Renal cortex interstitium (tissue), 11 donors: ENCODE results near the gene GLYR1. TPM values are rescaled to one million over a fixed set of nuclear protein-coding genes. Genes with fewer than 3 reads are reported as not detected.
"Not testable (repeated sequence)": the region's sequence is repeated elsewhere in the genome, so short reads cannot be mapped to it uniquely, and the experiment has no call there.

Source experiments
- DNase-seq, 11 donors: peaks; one replicate each; pipeline ENCODE4 v3.0.0-alpha.2; 2013; ENCODE audit warnings: low read depth in 9 of 11, low spot score in 4 of 11; ENCODE audit errors: extremely low read depth in 1 of 11
- polyA plus RNA-seq, 3 donors: library from polyadenylated mRNA; unstranded; fragments of 120-200 nt; gene quantifications; one replicate each; pipeline ENCODE4 v1.2.1, GENCODE V29; 2013; ENCODE audit not compliant: insufficient read length in 3 of 3

The GLYR1 gene
- polyA plus RNA-seq, 3 donors: 79.8 to 134 (median 127) TPM

- no peak for DNase-seq
Measured at GRCh38 chr16:4800290-4801041, 46.6 kb downstream of the GLYR1 start.

GRCh38 chr16:4799171-4799855 is 47.8 kb downstream of the GLYR1 start:
- DNase-seq: no peak

- no peak for DNase-seq
Measured at GRCh38 chr16:4798456-4798855, 48.6 kb downstream of the GLYR1 start.

- DNase-seq: no peak
Measured at GRCh38 chr16:4797805-4798252, 49.3 kb downstream of the GLYR1 start.

- no peak for DNase-seq
Measured at GRCh38 chr16:4796982-4797804, 49.9 kb downstream of the GLYR1 start.

- DNase-seq: no peak
Measured at GRCh38 chr16:4795828-4796572, 51.1 kb downstream of the GLYR1 start.

GRCh38 chr16:4795181-4795827 is 51.8 kb downstream of the GLYR1 start, which contains the start of gene SMIM22:
SMIM22 (plus strand) TSS chr16:4795369; CDS start chr16:4795735, 366 bp downstream.
- DNase-seq: no peak

GRCh38 chr16:4792951-4793513 is 54.1 kb downstream of the GLYR1 start:
- no peak for DNase-seq

- no peak for DNase-seq
Measured at GRCh38 chr16:4790871-4791270, 56.2 kb downstream of the GLYR1 start.

GRCh38 chr16:4790261-4790660 is 56.8 kb downstream of the GLYR1 start:
- no peak for DNase-seq

- DNase-seq: no peak
Measured at GRCh38 chr16:4788910-4789309, 58.2 kb downstream of the GLYR1 start.

GRCh38 chr16:4788489-4788889 is 58.6 kb downstream of the GLYR1 start:
- no peak for DNase-seq

- DNase-seq: no peak
Measured at GRCh38 chr16:4787627-4788482, 59.2 kb downstream of the GLYR1 start, which contains the start of gene SEPTIN12. SEPTIN12 (minus strand) TSS chr16:4788345; CDS start chr16:4787645, 700 bp downstream.

GRCh38 chr16:4787068-4787467 is 60.0 kb downstream of the GLYR1 start:
- DNase-seq: no peak

GRCh38 chr16:4785758-4786433 is 61.2 kb downstream of the GLYR1 start:
- no peak for DNase-seq

GRCh38 chr16:4784444-4784987 is 62.6 kb downstream of the GLYR1 start:
- DNase-seq: not testable (repeated sequence)
